Measurements from ENCODE around the gene ATP12A.
"Not testable (repeated sequence)": the region's sequence is repeated elsewhere in the genome, so short reads cannot be mapped to it uniquely, and the experiment has no call there.

The ATP12A gene

DNA sequence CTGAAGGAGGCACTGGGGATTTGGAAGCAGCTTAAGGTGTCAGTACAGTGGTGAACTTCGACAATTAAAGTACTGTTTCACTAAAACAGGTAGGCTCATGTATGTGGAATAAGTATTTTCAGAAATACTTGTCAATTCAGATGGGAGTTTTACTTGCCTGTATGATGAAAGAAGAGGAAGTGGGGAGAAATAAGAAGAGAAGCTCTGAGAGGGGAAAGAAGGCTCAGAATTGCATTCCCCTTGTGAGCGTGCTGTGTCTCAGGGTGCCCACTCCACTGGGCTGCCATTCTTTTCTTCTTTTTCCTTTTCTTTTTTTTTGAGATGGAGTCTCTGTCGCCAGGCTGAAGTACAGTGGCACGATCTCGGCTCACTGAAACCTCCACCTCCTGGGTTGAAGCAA, 45.2 kb downstream of the ATP12A start:
- no peak overlapping the region for H3K4me3 ChIP-seq (ENCODE audit: low read depth, low read length)
- DNase-seq (ENCODE audit: low read depth, low spot score) = no peak
- in situ Hi-C loops (cut with HindIII; ENCODE audit: low sequenced_read_pairs) = no loop called here
- TF ChIP-seq, protein P1, sequence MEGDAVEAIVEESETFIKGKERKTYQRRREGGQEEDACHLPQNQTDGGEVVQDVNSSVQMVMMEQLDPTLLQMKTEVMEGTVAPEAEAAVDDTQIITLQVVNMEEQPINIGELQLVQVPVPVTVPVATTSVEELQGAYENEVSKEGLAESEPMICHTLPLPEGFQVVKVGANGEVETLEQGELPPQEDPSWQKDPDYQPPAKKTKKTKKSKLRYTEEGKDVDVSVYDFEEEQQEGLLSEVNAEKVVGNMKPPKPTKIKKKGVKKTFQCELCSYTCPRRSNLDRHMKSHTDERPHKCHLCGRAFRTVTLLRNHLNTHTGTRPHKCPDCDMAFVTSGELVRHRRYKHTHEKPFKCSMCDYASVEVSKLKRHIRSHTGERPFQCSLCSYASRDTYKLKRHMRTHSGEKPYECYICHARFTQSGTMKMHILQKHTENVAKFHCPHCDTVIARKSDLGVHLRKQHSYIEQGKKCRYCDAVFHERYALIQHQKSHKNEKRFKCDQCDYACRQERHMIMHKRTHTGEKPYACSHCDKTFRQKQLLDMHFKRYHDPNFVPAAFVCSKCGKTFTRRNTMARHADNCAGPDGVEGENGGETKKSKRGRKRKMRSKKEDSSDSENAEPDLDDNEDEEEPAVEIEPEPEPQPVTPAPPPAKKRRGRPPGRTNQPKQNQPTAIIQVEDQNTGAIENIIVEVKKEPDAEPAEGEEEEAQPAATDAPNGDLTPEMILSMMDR (IDR thresholded peaks at IDR 0.05; ENCODE audit: low read depth, low read length) = no peak

DNA sequence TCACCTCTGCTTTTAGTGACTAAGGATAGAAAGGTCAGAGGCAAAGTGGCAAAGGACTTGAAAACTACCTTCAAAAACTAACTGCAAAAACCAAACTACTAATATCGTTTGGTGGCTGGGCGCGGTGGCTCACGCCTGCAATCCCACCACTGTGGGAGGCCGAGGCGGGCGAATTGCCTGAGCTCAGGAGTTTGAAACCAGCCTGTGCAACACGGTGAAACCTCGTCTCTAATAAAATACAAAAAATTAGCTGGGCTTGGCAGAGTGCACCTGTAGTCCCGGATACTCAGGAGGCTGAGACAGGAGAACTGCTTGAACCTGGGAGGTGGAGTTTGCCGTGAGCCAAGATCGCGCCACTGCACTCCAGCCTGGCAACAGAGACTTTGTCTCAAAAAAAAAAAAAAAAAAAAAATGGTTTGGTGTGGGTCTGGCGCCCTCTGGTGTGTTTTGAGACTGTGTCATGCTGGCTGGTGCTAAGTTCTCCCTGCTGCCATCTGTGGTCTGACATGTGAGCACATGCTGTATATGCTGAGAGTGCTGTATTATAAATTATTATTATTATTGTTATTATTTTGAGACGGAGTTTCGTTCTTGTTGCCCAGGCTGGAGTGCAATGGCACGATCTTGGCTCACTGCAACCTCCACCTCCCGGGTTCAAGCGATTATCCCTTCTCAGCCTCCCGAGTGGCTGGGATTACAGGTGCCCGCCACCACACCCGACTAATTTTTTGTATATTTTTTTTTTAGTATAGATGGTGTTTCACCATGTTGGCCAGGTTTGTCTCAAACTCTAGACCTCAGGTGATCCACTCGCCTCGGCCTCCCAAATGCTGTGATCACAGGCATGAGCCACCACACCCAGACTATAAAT, 47.8 kb downstream of the ATP12A start:
- TF ChIP-seq, protein P1 (IDR thresholded peaks at IDR 0.05; ENCODE audit: low read depth, low read length) = peak; percentile 85
- no peak overlapping the region for H3K4me3 ChIP-seq (ENCODE audit: low read depth, low read length)
- peak; percentile 78 for DNase-seq (ENCODE audit: low read depth, low spot score)
- in situ Hi-C loops (cut with HindIII; ENCODE audit: low sequenced_read_pairs) = no loop called here

DNA sequence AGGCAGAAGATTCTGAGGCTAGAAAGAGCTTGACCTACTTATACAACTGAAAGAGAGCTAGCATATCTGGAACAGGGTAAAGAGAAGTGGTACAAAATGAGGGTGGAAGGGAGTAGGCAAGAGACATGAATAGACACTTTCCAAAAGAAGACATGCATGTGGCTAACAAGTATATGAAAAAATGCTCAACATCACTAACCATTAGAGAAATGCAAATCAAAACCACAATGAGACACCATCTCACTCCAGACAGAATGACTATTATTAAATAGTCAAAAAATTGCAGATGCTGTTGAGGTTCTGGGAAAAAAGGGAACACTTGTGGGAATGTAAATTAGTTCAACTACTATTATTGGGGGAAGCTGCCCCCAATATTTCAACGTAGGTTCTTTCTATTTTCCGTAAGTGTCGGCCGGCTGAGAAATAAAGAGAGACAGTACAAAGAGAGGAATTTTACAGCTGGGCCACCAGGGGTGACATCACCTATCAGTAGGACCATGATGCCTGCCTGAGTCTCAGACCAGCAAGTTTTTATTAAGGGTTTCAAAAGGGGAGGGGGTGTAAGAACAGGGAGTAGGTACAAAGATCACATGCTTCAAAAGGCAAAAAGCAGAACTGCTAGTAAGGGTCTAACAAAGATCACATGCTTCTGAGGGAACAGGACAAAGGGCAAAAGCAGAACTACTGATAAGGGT, 50.8 kb downstream of the ATP12A start:
- in situ Hi-C loops (cut with HindIII; ENCODE audit: low sequenced_read_pairs); DNase-seq (ENCODE audit: low read depth, low spot score); H3K4me3 ChIP-seq (ENCODE audit: low read depth, low read length): not testable (repeated sequence)

DNA sequence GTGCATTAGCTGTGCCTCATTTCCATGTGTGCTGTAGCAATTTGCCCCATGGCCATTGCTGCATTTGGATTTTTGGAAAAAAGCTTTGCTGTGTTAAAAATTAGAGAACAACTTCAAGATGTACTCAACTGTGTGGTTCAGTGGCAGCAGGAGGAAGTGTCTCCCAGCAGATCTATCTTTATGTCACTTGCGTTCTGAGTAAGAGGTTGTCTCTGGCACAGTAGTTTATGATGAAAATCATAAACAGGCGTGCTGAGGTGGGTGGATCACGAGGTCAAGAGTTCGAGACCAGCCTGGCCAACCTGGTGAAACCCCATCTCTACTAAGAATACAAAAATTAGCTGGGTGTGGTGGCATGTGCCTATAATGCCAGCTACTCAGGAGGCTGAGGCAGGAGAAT, 54.7 kb downstream of the ATP12A start:
- in situ Hi-C loops (cut with HindIII; ENCODE audit: low sequenced_read_pairs) = no loop called here
- no peak overlapping the region for H3K4me3 ChIP-seq (ENCODE audit: low read depth, low read length)
- TF ChIP-seq, protein P1 (IDR thresholded peaks at IDR 0.05; ENCODE audit: low read depth, low read length) = no peak
- no peak for DNase-seq (ENCODE audit: low read depth, low spot score)

DNA sequence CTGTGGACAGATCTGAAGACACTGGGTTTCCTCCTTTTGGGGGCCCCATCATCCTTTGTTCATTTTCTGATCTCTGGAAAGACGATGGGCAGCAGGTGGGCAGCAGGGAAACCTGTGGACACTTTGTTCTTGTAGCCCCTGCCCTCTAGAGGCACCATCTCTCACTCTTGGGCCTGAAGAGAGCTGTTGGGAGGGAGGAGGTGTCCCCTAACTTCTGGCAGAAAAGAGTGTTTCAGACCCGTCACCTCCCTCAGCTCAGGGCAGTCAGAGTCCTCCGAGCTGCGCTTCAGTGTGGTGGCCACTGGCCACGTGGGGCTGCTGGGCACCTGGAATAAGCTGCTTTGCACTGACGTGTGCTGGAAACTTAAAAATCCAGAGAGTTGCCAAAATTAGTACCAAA, 56.8 kb downstream of the ATP12A start:
- TF ChIP-seq, protein P1 (IDR thresholded peaks at IDR 0.05; ENCODE audit: low read depth, low read length) = no peak
- in situ Hi-C loops (cut with HindIII; ENCODE audit: low sequenced_read_pairs) = no loop called here
- no peak overlapping the region for H3K4me3 ChIP-seq (ENCODE audit: low read depth, low read length)
- no peak for DNase-seq (ENCODE audit: low read depth, low spot score)

DNA sequence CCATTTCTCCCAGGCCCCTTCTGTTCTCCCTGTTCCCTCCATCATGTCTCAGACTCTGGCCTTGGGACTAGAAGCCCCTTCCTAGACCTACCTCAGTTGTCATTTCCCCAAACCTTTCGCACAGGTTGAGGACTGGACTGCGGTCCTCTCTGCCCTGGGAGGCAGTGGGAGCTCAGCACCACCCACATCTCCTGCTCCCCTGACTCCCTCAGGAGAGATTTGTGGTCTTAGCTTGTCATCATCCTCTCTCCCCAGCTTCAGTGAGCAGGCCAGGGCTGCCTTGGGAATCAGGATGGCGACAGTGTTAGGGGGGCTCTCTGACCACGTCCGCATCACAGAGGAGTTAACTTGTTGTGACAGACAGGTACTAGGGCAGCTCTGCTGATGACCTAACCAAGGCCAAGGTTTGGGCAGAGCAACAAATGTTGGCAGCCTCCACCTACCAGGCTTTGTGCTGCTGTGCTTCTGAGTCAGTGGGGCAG, 58.2 kb downstream of the ATP12A start:
- TF ChIP-seq, protein P1 (IDR thresholded peaks at IDR 0.05; ENCODE audit: low read depth, low read length) = no peak
- no peak for DNase-seq (ENCODE audit: low read depth, low spot score)
- in situ Hi-C loops (cut with HindIII; ENCODE audit: low sequenced_read_pairs) = no loop called here
- no peak overlapping the region for H3K4me3 ChIP-seq (ENCODE audit: low read depth, low read length)

All from astrocyte of the spinal cord (primary cell).